H1 (cell line): ENCODE measurements around the gene TOMM5. TPM values are rescaled to one million over a fixed set of nuclear protein-coding genes. Genes with fewer than 3 reads are reported as not detected.

Source experiments
- CTCF ChIA-PET: fragments of 300-600 bp; sonication (Branson Sonifier 250); formaldehyde crosslinking; loops from one replicate; lab custom pipeline; 2021; ENCODE audit not compliant: partially characterized antibody; lab: Charles Lee
- POLR2A ChIA-PET: fragments of 300-600 bp; sonication (Branson Sonifier 250); formaldehyde crosslinking; loops from one replicate; lab custom pipeline; 2021; ENCODE audit warnings: inconsistent platforms; ENCODE audit not compliant: partially characterized antibody; lab: Charles Lee
- DNase-seq, 2 experiments: peaks; one replicate each; pipeline versions ENCODE4 v3.0.0 to v3.0.0-alpha.2; 2010 to 2022; ENCODE audit warnings: low spot score in 2 of 2, low read depth in 1 of 2, mixed read lengths in 1 of 2
- FAIRE-seq: peaks from 2 replicates; lab custom pipeline; 2011; peaks lifted over from hg19 to GRCh38; lab: Jason Lieb, UNC
- H2AFZ ChIP-seq: 2 replicates; pipeline ENCODE4 v1.8.1; 2012; ENCODE audit warnings: low read length, inconsistent platforms
- H2AK5ac ChIP-seq: 2 replicates; pipeline ENCODE4 v1.6.1; 2013; ENCODE audit warnings: low read depth, low read length
- H2BK120ac ChIP-seq: replicated peaks from 2 replicates; pipeline ENCODE3; 2013; ENCODE audit warnings: low read depth, low read length, inconsistent platforms
- H2BK12ac ChIP-seq: 2 replicates; pipeline ENCODE4 v1.6.1; 2013; ENCODE audit warnings: low read depth, low read length
- H2BK15ac ChIP-seq: 2 replicates; pipeline ENCODE4 v1.6.1; 2013; ENCODE audit warnings: low read length
- H2BK20ac ChIP-seq: 2 replicates; pipeline ENCODE4 v1.6.1; 2013; ENCODE audit warnings: low read length
- H2BK5ac ChIP-seq: 2 replicates; pipeline ENCODE4 v1.6.1; 2013; ENCODE audit warnings: low read depth, low read length
- H3K14ac ChIP-seq: 2 replicates; pipeline ENCODE4 v1.6.1; 2013; ENCODE audit warnings: inconsistent platforms; ENCODE audit not compliant: insufficient read length
- H3K18ac ChIP-seq: 2 replicates; pipeline ENCODE4 v1.6.1; 2013; ENCODE audit warnings: low read length; ENCODE audit errors: extremely low read depth
- H3K23ac ChIP-seq: 2 replicates; pipeline ENCODE4 v1.6.1; 2013; ENCODE audit warnings: inconsistent platforms; ENCODE audit not compliant: insufficient read length
- H3K23me2 ChIP-seq: 2 replicates; pipeline ENCODE4 v1.6.1; 2013; ENCODE audit warnings: low read depth, low read length
- H3K27ac ChIP-seq: 2 replicates; pipeline ENCODE4 v1.6.1; 2011; ENCODE audit warnings: low read depth, low read length, inconsistent platforms
- H3K27me3 ChIP-seq, 4 experiments: replicated peaks in 1 of 4; 1 replicate in 1 of 4; 2 replicates in 3 of 4; pipeline versions ENCODE4 v1.6.1 to v1.8.1; 2011 to 2013; ENCODE audit warnings: low read length in 3 of 4, mild to moderate bottlenecking in 3 of 4, inconsistent platforms in 2 of 4, mixed read lengths in 2 of 4, moderate library complexity in 1 of 4; ENCODE audit not compliant: control insufficient read depth in 3 of 4, insufficient read depth in 3 of 4; ENCODE audit errors: extremely low read depth in 1 of 4
- H3K36me3 ChIP-seq, 4 experiments: 2 replicates each; pipeline versions ENCODE4 v1.6.1 to v1.8.1; 2011 to 2013; ENCODE audit warnings: mild to moderate bottlenecking in 4 of 4, low read length in 3 of 4, moderate library complexity in 2 of 4, control low read depth in 1 of 4, inconsistent platforms in 1 of 4; ENCODE audit not compliant: insufficient read depth in 4 of 4, control insufficient read depth in 2 of 4
- H3K4ac ChIP-seq: replicated peaks from 2 replicates; pipeline ENCODE3; 2013; ENCODE audit warnings: low read length, low read depth, mixed read lengths, inconsistent platforms; ENCODE audit not compliant: insufficient read length
- H3K4me1 ChIP-seq, 4 experiments: replicated peaks in 1 of 4; 1 replicate in 1 of 4; 2 replicates in 3 of 4; pipeline versions ENCODE4 v1.6.1 to v1.8.1; 2011 to 2013; ENCODE audit warnings: low read length in 3 of 4, inconsistent platforms in 2 of 4, mixed read lengths in 1 of 4; ENCODE audit not compliant: insufficient read depth in 4 of 4, control insufficient read depth in 3 of 4
- H3K4me2 ChIP-seq, 2 experiments: 2 replicates each; pipeline versions ENCODE4 v1.6.1 to v1.8.1; 2011 to 2013; ENCODE audit warnings: low read depth in 2 of 2, low read length in 2 of 2, control low read depth in 1 of 2, inconsistent platforms in 1 of 2, mild to moderate bottlenecking in 1 of 2; ENCODE audit not compliant: insufficient read depth in 1 of 2
- H3K4me3 ChIP-seq, 4 experiments: fragments of 200-600, 300-600 bp in 1 of 4; sonication (generic), shearing (Covaris generic), sonication (Bioruptor Twin) in 1 of 4; 2 replicates each; pipeline versions ENCODE4 v1.5.1 to v1.8.1; 2011 to 2016; ENCODE audit warnings: low read length in 4 of 4, low read depth in 3 of 4, control low read depth in 2 of 4, inconsistent platforms in 2 of 4, mild to moderate bottlenecking in 2 of 4, mixed read lengths in 1 of 4, moderate library complexity in 1 of 4; ENCODE audit not compliant: insufficient read depth in 2 of 4; ENCODE audit errors: extremely low read depth in 1 of 4
- H3K56ac ChIP-seq: replicated peaks from 2 replicates; pipeline ENCODE3; 2013; ENCODE audit warnings: low read depth, mild to moderate bottlenecking, mixed read lengths, low read length, inconsistent platforms; ENCODE audit not compliant: insufficient read length
- H3K79me1 ChIP-seq: 2 replicates; pipeline ENCODE4 v1.6.1; 2013; ENCODE audit warnings: low read depth, low read length, control low read depth
- H3K79me2 ChIP-seq, 2 experiments: 2 replicates each; pipeline versions ENCODE4 v1.6.1 to v1.8.1; 2012 to 2013; ENCODE audit warnings: low read length in 2 of 2, mild to moderate bottlenecking in 2 of 2, inconsistent platforms in 1 of 2; ENCODE audit not compliant: insufficient read depth in 2 of 2, control insufficient read depth in 1 of 2
- H3K9ac ChIP-seq, 4 experiments: replicated peaks in 1 of 4; 1 replicate in 1 of 4; 2 replicates in 3 of 4; pipeline versions ENCODE4 v1.6.1 to v1.8.1; 2011 to 2013; ENCODE audit warnings: low read depth in 3 of 4, low read length in 3 of 4, control low read depth in 2 of 4, mild to moderate bottlenecking in 2 of 4, moderate library complexity in 2 of 4, inconsistent platforms in 1 of 4; ENCODE audit errors: extremely low read depth in 1 of 4
- H3K9me3 ChIP-seq, 2 experiments: 2 replicates each; pipeline versions ENCODE4 v1.6.1 to v1.8.1; 2012 to 2013; ENCODE audit warnings: mild to moderate bottlenecking in 2 of 2, moderate library complexity in 2 of 2, control low read depth in 1 of 2, inconsistent platforms in 1 of 2, low read depth in 1 of 2, low read length in 1 of 2, mixed read lengths in 1 of 2; ENCODE audit not compliant: insufficient read depth in 2 of 2
- H4K20me1 ChIP-seq, 2 experiments: replicated peaks in 1 of 2; 2 replicates each; pipeline versions ENCODE3 to v1.8.1; 2011 to 2013; ENCODE audit warnings: inconsistent platforms in 2 of 2, low read length in 2 of 2, mild to moderate bottlenecking in 1 of 2; ENCODE audit not compliant: insufficient read depth in 2 of 2, control insufficient read depth in 1 of 2
- H4K5ac ChIP-seq: 2 replicates; pipeline ENCODE4 v1.6.1; 2013; ENCODE audit warnings: low read length, low read depth, mixed read lengths, inconsistent platforms; ENCODE audit not compliant: insufficient read length
- H4K8ac ChIP-seq: 2 replicates; pipeline ENCODE4 v1.8.0; 2013; ENCODE audit warnings: mild to moderate bottlenecking, moderate library complexity, low read length, inconsistent platforms; ENCODE audit not compliant: insufficient read depth; ENCODE audit errors: extremely low read depth
- H4K91ac ChIP-seq: replicated peaks from 2 replicates; pipeline ENCODE3; 2013; ENCODE audit warnings: low read length, mixed read lengths, inconsistent platforms; ENCODE audit not compliant: insufficient read length
- ASH2L ChIP-seq: fragments of 200-600, 300-600 bp; sonication (generic); IDR thresholded peaks from one replicate; pipeline ENCODE4 v1.7.1; 2017; ENCODE audit warnings: low read length
- CBX5 ChIP-seq: fragments of 300-800, 300-1000 bp; sonication (generic); IDR thresholded peaks from 2 replicates; pipeline ENCODE4 v1.7.1; 2016; ENCODE audit warnings: antibody characterized with exemption, low read length, low read depth
- CBX8 ChIP-seq: fragments of 300-800, 300-1000 bp; sonication (generic); IDR thresholded peaks from 2 replicates; pipeline ENCODE4 v1.7.1; 2016; ENCODE audit warnings: low read depth, low read length, borderline replicate concordance
- HDAC6 ChIP-seq: IDR thresholded peaks from one replicate; pipeline ENCODE4 v1.7.1; 2012; ENCODE audit warnings: low read depth, mild to moderate bottlenecking, inconsistent platforms, low read length, moderate library complexity
- NANOG ChIP-seq: IDR thresholded peaks from 2 replicates; pipeline ENCODE4 v1.6.1; 2011; ENCODE audit warnings: low read length, low read depth, mild to moderate bottlenecking, inconsistent platforms; ENCODE audit not compliant: insufficient read depth, poor library complexity, severe bottlenecking
- RAD21 ChIP-seq, 2 experiments: IDR thresholded peaks in 1 of 2; conservative IDR thresholded peaks in 1 of 2; 2 replicates each; pipeline ENCODE4 v1.6.1; 2011; ENCODE audit warnings: low read depth in 2 of 2, low read length in 2 of 2, improper control_type of control experiment in 1 of 2, inconsistent platforms in 1 of 2, mild to moderate bottlenecking in 1 of 2, moderate library complexity in 1 of 2
- SP2 ChIP-seq: IDR thresholded peaks from 2 replicates; pipeline ENCODE4 v1.6.1; 2012; ENCODE audit warnings: mild to moderate bottlenecking, low read length, inconsistent platforms
- WGBS, 2 experiments: shearing (Covaris generic) in 1 of 2; methylation state at CpG; one replicate each; pipeline versions ENCODE4 v1.1.6 to v1.1.7; 2013 to 2015; ENCODE audit warnings: low lambda C conversion rate in 2 of 2, mixed read lengths in 2 of 2, inconsistent platforms in 1 of 2, low coverage in 1 of 2, missing lambda C conversion rate in 1 of 2; ENCODE audit not compliant: insufficient replicate concordance in 2 of 2, insufficient coverage in 1 of 2, insufficient read length in 1 of 2; ENCODE audit errors: extremely low coverage in 1 of 2, missing lambda C conversion rate in 1 of 2; 5-methylcytosine and 5-hydroxymethylcytosine counted together
- polyA plus RNA-seq, 7 experiments: library from polyadenylated mRNA; depleted of rRNA in 3 of 7; stranded (reverse) in 5 of 7; unstranded in 2 of 7; fragments of >200 nt in 5 of 7; fragments of 200-250 nt in 2 of 7; gene quantifications; 1 replicate in 5 of 7; 2 replicates in 1 of 7; 4 replicates in 1 of 7; pipeline versions ENCODE4 v1.2.1 to v1.2.3, GENCODE V29; 2011 to 2013; ENCODE audit warnings: missing spikeins in 2 of 7, mixed read lengths in 2 of 7
- total RNA-seq: library from RNA; stranded (reverse); fragmentation: NEBNext Ultra II Directional; extraction: Animal tissue kit (Norgen Biotek cat#: 25700); gene quantifications from 2 replicates; pipeline ENCODE4 v1.2.1, GENCODE V29; 2021
- TF ChIP-seq, protein P1 (sequence below): IDR thresholded peaks from 2 replicates; pipeline ENCODE4 v1.6.1; 2011; ENCODE audit warnings: low read depth, mild to moderate bottlenecking, low read length; ENCODE audit not compliant: insufficient read depth
- TF ChIP-seq, protein P2 (sequence below), 3 experiments: IDR thresholded peaks; 1 replicate in 2 of 3; 2 replicates in 1 of 3; pipeline versions ENCODE4 v1.5.1 to v1.6.1; 2011; ENCODE audit warnings: low read length in 3 of 3, mild to moderate bottlenecking in 3 of 3, inconsistent platforms in 2 of 3, low read depth in 1 of 3, moderate library complexity in 1 of 3; ENCODE audit not compliant: insufficient read depth in 1 of 3; ENCODE audit errors: control extremely low read depth in 1 of 3

TOMM5 gene
- total and polyA plus RNA-seq, 2 of the 8 experiments (the other 6 are each of a cell fraction or from before 2014, with no cell fraction given), result 171 to 174 TPM

DNA sequence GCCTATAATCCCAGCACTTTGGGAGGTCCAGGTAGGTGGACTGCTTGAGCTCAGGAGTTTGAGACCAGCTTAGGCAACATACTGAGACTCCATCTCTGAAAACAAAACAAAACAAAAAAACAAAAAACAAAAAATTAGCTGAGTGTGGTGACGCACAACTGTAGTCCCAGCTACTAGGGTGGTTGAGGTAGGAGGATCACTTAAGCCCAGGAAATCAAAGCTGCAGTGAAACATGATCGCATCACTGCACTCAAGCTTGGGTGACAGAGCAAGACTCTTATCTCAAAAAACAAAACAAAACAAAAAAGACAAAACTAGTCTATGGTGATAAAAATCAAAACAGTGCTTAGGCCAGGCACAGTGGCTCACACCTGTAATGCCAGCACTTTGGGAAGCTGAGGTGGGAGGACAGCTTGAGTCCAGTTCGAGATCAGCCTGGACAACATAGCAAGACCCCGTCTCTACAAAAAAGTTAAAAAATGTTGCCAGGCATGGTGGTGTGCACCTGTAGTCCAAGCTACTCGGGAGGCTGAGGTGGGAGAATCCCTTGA, 45.0 kb downstream of the TOMM5 start:
- no peak overlapping the region for H3K23ac ChIP-seq
- no peak overlapping the region for H3K56ac ChIP-seq
- no peaks in the 10 kb centered on the region for H3K9me3 ChIP-seq
- H2BK15ac ChIP-seq, result no peak overlapping the region
- H2AFZ ChIP-seq, result no peak overlapping the region
- H3K27me3 ChIP-seq, result no peaks in the 10 kb centered on the region
- H2BK20ac ChIP-seq, result no peak overlapping the region
- H3K14ac ChIP-seq, result no peak overlapping the region
- no peak overlapping the region for H2BK120ac ChIP-seq
- H3K9ac ChIP-seq, result no peak overlapping the region
- ChIA-PET CTCF (interaction anchor here (1.0 to 1.3 kb wide), 2 partner anchors 18 to 27 kb away, joined by 3 read pairs; no protein-coding TSS in a partner anchor), POLR2A (interaction anchor here (1.9 kb wide), 1 partner anchor 12 kb away, joined by 4 read pairs; no protein-coding TSS in a partner anchor)
- H4K20me1 ChIP-seq, result peaks cover 0 to 4% of the 10 kb centered on the region in 2 experiments
- no peak overlapping the region for H4K8ac ChIP-seq
- H3K79me1 ChIP-seq, result no peaks in the 10 kb centered on the region
- no peak overlapping the region for H3K18ac ChIP-seq
- WGBS, 2 experiments, result 90% methylated on average over 5 of the region's 5 CpGs; no CpG with 5 or more reads in 1 of the 2 experiments
- no peak overlapping the region for H4K91ac ChIP-seq
- H3K36me3 ChIP-seq, result no peaks in the 10 kb centered on the region
- no peak overlapping the region for H3K4ac ChIP-seq
- DNase-seq (no peak), FAIRE-seq (no peak)
- H3K79me2 ChIP-seq, result no peaks in the 10 kb centered on the region
- H2BK5ac ChIP-seq, result no peak overlapping the region
- no peak overlapping the region for H4K5ac ChIP-seq
- no peak overlapping the region for H2BK12ac ChIP-seq
- H3K4me2 ChIP-seq, result no peak overlapping the region
- no peak overlapping the region for H3K27ac ChIP-seq
- H3K4me1 ChIP-seq, result no peaks in the 10 kb centered on the region; a peak in 1 of 7 replicates
- H3K23me2 ChIP-seq, result no peaks in the 10 kb centered on the region
- H2AK5ac ChIP-seq, result no peak overlapping the region
- no peak overlapping the region for H3K4me3 ChIP-seq
- TF ChIP-seq, protein P1, sequence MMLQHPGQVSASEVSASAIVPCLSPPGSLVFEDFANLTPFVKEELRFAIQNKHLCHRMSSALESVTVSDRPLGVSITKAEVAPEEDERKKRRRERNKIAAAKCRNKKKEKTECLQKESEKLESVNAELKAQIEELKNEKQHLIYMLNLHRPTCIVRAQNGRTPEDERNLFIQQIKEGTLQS, result no peak
- TF ChIP-seq NANOG (no peak), HDAC6 (no peak), SP2 (no peak), CBX5 (no peak), RAD21 (IDR thresholded peaks at IDR 0.05 in 1 of 2, conservative IDR thresholded peaks at IDR 0.05 in 1 of 2; ENCODE audit: low read depth in 2 of 2, low read length in 2 of 2) (no peak), ASH2L (no peak), CBX8 (no peak)
- TF ChIP-seq, protein P2, sequence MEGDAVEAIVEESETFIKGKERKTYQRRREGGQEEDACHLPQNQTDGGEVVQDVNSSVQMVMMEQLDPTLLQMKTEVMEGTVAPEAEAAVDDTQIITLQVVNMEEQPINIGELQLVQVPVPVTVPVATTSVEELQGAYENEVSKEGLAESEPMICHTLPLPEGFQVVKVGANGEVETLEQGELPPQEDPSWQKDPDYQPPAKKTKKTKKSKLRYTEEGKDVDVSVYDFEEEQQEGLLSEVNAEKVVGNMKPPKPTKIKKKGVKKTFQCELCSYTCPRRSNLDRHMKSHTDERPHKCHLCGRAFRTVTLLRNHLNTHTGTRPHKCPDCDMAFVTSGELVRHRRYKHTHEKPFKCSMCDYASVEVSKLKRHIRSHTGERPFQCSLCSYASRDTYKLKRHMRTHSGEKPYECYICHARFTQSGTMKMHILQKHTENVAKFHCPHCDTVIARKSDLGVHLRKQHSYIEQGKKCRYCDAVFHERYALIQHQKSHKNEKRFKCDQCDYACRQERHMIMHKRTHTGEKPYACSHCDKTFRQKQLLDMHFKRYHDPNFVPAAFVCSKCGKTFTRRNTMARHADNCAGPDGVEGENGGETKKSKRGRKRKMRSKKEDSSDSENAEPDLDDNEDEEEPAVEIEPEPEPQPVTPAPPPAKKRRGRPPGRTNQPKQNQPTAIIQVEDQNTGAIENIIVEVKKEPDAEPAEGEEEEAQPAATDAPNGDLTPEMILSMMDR (IDR thresholded peaks at IDR 0.05; ENCODE audit: control extremely low read depth in 1 of 3, insufficient read depth in 1 of 3, low read depth in 1 of 3, low read length in 3 of 3), result no peak
